NCI-H1105 treated with DMSO at 0.1 percent for 48 hours (cell line): Measurements from ENCODE around the gene HDAC3.

Source experiments
- DNase-seq: peaks from one replicate; lab custom pipeline; 2025; lab: John Stamatoyannopoulos, UW

The HDAC3 gene

DNA sequence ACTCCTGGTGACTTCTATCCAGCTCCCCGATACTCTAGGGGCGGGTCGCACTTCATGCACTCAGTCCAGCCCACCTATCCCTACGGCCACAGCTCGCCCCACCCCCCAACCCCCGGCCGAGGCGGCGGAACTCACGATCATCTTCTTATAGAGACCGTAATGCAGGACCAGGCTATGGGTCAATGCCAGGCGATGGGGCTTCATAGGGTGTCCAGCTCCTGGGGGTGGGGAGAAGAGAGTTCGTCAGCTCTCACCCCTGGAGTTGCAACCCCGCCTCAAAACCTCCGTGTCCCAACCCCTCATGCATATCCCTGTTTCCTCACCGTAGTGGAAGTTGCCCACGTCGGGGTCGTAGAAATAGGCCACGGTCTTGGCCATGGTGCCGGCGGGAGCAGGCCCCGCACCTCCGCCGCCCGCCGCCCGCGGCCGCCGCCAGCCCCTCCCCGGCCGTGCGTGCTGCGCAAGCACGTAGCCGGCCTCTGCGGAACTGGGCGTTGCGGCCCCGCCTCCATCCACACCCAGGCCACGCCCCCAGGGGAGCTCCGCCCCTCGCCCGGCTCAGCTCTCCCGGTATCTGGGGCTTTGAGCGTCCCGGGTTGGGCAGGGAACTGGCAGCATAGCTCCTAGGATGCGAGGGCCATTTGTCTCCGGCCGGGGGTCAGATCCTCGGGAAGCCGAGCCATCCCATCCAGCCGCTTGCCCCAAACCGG, at the start of gene HDAC3, which contains the start of gene RELL2:
Gene HDAC3, minus strand, starts transcription at position 437 of the 710 bp plus-strand sequence. Its CDS starts 59 bp downstream, at position 378.
Gene RELL2, plus strand, starts transcription at position 585 of the 710 bp plus-strand sequence. CDS start 1,229 bp downstream, outside the sequence.
- peak; percentile 55 for DNase-seq

DNA sequence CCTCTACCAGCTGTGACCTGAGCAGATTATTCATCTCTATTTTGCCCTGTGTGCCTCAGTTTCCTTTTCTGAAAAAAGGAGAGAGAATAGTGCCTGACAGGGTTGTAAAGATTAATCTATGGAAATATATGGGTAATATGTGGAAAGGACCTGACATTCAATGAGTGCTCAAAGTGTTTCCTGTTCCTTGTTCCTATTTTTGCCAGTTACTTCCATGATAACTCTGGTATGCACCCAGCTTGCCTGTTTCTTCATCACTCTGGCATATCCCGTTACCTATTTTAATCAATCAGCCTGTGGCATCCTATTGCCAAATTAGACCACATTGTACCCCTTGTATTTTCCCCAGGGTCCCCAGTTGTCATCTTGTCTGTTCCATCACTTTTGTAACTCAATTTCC, 48.9 kb upstream of the HDAC3 start:
- DNase-seq, result no peak

DNA sequence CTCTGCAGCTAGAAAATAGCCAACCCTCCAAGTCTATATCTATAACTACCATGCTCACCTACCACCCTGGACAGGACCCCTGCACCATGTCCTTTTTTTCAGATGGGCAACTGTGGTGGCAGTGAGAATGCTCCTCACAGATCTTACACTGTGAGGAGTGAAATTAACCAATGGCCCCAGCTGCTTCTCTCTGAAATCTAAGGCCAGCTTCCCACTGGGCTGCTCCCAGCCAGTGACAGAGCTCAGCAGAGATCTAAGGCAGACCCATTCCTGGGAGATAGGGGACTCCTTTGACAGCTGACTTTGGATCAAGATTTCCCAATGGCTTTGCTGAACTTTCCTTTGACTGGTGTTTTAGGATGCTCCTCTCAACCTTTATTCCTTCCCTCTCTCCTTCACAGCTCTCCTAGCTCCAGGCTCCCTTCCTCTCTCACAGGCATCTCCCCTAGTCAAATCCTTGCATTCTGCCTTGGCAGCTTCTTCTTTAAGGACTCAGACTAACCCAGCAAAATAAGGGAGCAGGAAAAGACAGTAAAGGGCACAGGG, 47.0 kb upstream of the HDAC3 start:
- no peak for DNase-seq

DNA sequence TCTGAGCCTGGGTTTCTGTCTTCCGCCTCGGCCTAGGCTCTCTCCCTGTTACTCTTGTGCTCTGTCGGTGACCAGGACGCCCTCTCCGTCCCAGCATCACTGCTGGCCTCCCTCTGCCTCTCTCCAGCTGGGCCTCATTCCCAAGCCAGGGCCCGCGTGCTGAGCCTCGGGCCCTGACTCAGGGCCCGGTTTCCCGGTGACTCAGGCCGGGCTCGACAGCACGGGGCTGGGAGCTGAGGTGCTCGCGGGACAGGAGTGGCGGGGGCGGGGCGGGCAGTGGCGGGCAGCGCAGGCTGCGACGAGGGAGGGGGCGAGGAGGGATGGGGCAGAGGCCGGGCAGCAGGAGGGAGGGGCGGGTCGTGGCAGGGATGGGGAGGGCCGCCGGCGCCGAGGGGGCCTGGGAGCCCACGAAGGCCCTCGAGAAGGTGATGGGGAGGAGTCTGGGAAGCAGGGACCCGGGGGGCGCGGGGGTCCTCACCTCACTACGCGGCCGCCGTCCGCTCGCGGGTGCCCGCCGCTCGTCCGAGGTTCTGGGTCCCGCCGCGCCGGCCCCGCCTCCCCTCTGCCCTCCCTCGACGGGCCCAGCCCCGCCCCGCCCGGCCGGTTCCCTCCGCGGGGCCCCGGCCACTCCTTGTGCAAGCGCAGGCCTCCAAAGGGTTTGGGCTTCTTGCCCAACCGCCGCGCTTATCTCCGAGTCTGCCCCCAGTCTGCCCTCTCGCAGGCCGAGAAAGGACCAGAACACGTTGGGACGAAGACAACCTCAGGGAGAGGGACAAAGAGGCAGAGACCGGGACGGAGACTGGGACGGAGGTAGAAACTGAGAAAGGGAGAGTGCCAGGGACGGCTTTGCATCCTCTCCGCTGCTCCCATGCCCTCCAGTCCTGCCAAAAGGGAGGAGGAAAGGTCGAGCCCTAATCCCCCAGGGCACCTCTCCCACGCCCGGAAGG, 45.3 kb upstream of the HDAC3 start, which contains the start of gene ARAP3:
Gene ARAP3, minus strand, starts transcription at position 536 of the 947 bp plus-strand sequence. CDS start 1,744 bp downstream, outside the sequence.
- DNase-seq, result no peak

DNA sequence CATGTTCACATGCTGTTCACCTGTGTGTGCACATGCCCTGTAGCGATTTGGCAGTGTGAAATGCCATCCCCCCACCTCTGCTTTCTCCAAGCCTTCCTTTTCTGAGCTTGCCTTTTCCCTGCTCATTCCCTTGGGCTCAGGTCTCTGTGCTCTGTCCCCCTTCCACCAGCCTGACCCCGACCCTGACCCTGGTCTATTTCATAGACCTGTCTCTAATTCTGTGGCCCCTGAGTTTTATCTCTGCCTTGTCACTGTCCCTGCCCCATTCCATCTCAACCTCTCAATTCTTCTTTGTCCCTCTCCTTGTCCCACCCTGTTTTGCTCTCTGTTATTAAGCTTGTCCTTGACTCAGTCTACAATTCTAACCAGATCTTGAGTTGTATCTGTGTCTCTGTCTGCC, 44.6 kb upstream of the HDAC3 start:
- DNase-seq, result no peak

DNA sequence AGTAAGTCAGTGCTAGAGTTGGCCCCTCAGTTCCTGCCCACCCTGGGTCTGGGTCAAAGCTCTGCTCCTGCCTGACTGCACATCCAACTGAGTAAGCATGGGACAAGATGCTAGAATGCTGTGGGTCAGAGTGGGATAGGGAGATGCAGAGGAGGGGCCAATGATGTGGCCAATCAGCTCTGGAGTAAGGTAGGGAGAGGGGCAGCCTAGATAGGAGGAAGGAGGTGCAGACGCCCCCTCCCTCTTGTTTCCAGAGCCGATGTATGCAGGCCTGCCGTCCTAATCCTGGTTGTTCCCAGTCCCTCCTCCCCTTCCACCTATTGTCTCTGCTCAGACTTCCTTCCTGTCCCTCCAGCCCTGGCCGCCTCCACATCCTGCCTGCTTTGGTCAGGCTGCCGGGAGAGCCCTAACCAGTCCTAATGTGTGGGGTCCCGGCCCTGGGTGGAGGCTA, 44.1 kb upstream of the HDAC3 start:
- DNase-seq, result no peak

DNA sequence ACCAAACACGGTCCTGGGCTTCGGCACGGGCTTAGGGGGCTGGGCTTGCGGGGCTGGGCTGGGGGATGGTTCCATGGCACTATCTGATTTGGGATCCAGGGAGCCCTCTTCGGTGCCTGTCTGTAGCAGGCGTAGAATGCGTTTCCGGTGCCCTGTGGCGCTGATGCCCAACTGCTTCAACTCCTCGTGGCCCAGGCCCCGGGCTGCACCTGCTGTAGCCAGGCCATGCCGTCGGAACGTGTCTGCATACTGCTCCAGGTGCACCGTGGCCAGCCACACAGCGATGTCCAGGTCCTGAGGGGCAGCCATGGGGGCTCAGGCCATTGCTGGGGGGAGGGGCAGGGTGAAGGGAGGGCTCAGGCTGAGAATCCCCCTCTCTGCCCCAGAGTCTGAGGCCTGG, 43.5 kb upstream of the HDAC3 start:
- no peak for DNase-seq

DNA sequence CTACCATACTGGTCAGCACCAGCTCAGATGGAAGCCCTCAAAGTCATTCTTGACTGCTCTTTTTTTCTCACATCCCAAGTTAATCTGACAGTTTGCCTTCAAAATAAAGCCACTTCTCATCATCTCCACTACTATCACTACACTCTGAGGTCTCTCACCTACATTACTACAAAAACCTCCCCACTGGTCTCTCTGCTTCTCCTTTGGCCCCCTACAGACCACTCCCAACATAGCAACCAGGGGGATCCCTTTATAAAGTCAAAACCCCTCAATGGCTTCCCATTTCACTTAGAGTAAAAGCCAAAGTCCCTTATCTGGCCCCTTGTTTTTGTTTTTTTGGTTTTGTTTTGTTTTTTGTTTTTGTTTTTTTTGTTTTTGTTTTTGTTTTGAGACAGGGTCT, 40.8 kb upstream of the HDAC3 start:
- DNase-seq, result no peak

DNA sequence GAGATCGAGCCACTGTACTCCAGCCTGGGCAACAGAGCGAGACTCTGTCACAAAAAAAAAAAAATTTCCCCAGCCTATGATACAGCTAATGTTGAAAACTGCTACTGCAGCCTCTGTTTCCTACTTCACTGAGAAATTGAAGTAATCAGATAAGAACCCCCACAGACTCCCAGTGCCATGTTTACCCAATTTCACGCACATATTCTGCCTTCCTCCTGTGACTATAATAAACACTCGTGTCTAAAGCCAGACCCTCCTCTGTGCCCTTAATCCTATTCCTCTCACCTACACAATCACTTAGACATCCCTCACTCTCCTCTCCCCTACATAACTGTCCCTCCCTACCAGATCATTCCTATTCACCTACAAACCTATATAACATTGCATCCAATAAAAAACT, 39.0 kb upstream of the HDAC3 start:
- no peak for DNase-seq

DNA sequence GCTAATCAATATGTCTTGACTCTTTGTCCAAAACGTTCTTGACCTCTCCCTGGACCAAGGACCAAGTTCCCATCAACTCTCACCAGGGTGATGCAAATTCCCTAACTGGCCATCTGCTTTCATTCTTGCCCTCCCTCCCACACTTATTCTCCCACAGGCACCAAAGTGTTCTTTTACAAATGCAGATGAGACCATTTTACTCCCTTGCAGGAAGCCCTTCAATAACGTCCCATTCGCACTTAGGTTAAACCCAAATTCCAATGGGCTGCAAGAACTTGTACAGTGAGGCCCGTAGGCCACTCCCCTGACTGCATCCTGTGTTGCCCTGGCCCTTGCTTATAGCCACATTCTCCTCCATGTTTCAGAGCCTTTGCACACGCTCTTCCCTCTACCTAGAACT, 38.1 kb upstream of the HDAC3 start:
- no peak for DNase-seq

DNA sequence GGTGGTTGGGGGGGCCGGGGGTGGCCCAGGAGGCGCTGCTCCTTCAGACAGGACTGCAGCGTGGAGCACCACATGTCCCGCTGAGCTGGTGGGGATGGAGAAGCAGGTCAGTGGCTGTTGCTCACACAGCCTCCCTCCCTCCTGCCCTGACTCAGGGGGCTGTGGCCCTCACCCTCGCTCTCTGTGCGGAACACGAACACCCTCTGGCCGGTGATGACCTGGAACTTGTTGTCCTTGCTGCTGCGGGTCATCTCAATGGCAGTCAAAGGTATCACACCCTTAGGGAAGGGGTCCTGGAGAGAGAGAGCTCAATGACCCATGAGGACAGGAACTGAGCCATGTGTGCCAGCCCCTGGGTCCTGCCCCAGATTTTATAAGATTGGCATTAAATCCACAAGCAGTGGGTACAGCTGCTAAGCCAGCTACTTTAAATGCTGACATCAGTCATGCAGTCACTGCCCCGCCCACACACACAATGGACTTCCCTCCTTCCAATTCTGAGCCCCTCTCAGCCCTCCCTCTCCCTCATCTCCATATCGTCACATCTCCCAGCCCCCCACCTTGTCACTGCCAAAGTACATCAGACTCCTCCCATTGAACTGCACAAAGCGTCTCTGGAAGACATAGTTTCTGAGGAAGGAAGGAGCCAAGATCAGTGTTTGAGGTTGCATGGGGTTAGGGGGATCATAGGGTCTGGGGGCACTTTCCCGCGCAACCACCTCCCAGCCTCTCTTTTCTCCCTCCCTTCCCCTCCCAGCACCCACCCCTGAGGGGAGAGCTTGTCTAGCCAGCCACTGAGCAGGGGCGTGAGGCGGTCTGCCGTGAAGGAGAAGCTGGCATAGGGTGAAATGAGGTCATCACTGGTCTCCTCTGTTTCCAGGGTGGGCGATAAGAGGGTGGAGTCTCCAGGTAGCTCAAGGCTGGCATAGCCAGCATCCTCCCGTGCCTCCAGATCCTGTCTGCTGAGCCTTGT, 36.5 kb upstream of the HDAC3 start:
- no peak for DNase-seq

DNA sequence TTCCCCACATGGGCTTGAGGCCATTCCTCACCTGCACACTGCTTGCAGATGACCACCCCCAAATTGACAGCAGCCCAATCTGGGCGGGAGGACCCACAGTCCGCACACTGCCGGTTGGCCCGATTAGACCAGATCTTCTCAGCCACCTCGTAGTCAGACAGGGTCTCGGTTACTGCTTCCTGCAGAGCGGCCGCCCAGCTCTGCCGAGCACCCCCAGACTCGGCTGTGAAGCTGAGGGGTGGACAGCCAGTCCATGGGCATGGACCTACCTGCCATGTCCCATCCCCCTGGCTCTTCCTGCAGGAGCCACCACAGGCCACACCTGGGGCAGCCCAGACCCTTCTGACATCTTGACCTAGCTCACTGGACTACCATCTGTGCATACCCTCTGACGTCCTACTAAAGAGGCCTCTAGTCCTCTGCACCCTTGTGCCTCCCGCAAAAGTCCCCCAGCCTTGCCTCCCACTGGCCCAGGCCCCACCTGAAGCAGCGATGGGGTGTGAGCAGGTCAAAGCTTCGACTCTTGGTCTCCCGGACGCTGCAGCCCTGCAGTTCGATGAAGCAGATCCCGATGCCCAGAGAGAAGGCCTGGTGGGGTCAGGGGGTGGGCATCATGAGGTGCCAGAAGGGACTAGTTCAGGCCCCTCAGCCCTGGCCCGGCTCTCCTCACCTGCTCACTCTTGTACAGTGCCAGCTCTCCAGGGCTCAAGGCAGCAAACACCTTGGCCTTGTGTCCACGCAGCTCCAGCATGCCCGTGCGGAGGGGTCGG, 35.6 kb upstream of the HDAC3 start:
- DNase-seq, result no peak

DNA sequence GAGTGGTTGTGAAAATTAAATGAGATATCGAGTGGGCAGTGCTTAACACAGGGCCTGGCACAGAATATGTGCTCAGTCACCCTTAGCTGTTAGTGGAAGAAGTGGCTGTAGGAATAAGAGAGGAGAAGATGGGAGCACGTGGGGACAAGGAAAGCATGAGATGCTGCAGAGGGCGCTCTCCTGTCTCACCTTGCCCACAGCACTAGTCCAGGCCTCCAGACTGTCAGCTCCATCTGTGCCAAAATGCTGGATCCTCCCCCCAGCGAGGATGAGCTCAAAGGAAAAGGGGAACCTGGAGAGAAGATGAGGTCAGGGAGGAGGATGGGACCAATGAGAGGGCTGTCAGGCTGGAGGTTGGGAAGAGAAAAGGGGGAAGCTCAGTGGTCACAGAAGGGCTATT, 32.9 kb upstream of the HDAC3 start:
- DNase-seq, result no peak

DNA sequence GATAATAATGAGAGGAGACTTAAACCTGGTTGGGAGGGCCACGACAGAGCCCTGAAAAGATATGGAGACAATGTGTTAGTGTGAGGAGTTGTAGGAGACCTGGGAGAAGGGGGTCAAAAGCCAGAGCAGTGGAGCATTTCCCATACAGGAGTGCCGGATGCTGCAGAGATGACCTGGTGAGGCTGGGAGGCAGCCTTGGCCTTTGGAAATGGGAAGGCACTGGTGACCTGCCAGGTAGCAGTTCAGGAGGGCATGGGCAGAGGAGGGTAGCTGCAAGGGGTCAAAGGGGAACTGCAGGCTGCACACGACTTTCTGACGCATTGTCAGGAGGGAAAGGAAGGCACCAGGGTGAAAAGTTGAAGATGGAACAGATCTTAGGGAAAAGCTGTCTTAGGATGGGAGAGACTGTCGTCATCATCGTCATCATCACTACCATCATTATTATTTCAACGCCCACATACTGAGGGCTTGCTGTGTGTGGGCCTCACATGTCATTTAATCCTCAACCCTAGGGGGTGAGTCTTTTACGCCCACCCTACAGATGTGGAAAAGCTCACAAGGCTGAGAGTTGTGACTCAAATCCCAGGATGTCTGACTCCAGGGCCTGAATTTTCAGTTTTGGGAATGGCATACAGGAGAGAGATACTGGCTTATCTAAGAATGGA, 32.1 kb upstream of the HDAC3 start:
- no peak for DNase-seq

DNA sequence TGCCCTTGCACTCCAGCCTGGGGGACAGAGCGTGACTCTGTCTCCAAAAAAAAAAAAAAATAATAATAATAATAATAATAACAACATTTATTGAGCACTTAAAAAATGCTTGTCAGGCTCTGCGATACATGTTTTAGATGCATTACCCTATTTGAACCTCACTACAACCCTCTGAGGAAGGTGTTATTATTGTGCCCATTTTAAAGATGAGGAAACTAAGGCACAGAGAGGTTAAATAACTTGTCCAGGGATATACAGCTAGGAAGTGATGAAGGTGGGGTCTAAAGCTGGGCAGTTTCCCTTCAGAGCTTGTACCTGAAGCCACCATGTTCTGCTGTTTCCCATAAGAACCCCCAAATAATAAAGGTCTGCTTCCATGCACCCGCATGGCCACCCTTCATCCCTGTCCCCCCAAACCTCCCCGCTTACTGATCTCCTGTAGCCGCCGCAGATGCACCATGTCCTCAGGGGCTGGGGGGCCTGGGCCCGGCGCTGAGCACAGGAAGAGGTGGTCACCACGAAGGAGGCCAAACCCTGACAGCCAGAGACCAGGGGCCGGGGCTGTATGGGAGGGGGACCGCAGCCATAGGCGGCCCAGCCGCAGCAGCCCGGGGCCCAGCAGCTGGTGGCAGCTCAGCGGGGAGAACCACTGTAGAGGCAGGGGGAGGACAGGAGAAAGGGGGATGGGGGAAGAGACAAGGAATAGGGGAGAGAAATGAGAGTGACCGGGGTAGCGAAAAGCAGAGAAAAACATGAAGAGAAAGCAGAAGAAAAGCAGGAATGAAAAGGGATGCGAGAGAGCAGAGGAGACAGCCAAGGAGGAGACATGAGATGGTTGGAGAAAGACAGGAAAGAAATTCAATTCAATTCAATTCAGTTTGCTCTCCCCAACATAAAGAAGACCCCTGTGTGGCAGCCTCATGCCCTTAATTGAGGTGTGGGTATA, 29.6 kb upstream of the HDAC3 start:
- DNase-seq, result no peak

DNA sequence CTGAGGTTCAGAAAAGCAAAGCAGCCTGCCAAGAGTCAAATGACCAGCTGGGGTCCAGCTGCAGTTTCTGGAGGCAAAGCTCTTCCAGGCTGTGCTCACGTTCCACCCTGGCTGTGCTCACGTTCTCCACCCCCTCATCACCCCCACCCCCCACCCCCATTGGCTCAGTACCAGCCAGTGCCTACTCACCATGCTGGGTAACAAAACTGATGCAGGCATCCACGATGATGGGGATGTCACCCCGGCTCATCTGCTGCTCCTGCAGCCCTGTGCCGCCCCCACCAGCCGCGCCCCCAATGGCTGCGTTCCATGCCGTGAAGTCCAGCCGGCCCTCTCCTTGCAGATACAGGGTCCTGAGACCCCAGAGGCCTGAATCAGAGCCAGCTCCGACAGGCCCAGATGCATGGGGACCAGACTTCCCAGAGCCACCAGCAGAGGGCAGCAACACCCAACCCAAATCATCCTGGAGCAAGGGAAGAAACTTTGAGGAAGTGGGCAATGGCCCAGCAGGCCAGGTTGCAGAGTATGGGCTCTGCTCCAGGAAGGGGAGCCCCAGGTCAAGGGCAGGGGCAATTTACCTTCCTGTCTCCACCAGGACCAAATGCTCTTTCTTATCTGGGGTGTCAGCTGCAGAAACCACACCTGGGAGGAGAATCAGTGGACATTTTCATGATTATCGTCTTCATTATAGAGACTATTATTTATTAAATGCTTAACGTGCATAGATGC, 28.2 kb upstream of the HDAC3 start:
- peak; percentile 3 for DNase-seq

DNA sequence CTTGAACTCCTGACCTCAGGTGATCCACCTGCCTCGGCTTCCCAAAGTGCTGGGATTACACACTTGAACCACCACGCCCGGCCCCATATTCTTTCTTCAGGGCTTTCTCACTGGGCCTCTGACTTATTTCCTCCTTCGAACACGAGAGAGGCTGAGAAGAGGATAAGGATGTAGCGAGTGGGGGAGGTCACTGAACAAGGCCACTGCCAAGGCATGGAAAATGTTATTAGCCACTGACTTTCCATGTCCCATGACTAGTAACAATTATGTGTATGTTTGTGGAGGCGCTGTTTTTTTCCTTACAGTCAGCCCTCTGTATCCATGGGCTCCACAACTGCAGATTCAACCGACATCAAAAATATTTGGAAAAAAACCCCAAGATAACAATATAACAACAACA, 26.9 kb upstream of the HDAC3 start:
- no peak for DNase-seq

DNA sequence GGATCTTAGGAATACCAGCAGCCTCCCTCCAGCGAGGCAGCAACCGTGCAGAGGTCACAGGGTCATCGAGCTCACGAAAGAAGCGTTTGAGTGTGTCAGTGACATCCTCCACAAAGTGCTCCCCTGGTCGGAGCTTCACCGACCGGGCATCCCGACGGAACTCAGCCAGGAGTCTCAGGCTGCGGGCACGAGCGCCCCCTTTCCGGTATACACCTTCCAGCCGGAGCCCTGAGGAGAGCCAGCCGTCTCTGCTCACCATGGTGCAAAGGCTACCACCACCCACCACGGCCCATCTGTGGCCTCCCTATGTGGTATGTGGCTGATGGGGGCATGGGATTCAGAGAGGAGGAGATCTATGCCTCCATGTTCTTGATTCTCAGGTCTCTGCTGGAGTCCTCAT, 25.4 kb upstream of the HDAC3 start:
- no peak for DNase-seq
